ENCODE measurements around the gene MALL. TPM values are rescaled to one million over a fixed set of nuclear protein-coding genes. Genes with fewer than 3 reads are reported as not detected.
"Not testable (repeated sequence)": the region's sequence is repeated elsewhere in the genome, so short reads cannot be mapped to it uniquely, and the experiment has no call there.

MALL gene
- total RNA-seq (not detected), polyA plus RNA-seq (not detected)

DNA sequence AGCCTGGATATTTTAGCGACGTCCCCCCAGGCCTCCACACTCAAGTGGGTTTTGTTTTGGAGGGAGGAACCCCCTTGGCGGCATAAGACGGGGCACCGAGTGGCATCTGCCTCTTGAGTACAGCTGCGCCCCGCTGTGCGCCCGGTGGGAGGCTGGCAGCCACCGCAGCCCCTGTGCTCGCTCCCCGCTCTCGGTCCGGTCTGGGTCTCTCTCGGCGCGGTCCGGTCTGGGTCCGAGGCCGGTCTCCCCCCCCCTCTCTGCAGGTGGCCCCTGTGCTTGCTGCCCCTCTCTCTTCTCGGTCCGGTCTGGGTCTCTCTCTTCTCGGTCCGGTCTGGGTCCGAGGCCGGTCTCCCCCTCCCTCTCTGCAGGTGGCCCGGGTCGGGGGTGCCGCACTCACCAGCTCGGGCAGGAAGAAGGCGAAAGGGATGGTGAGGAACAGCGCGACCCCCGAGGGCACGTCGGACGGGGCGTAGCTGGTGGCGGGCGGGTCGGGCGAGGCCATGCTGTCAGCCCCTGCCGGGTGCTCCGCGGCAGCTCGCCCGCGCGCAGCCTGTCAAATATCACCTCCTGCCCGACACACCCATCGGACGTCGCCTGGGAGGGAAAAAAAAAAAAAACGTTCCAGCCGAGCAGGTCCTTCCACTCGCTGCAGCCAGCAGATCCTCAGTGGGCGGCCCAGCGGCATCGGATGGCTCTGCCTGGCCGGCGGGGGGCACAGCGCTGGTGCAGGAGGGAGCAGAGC is at the start of gene MALL:
MALL (minus strand) TSS at position 532 of the 742 bp plus-strand sequence; CDS start at position 502, 30 bp downstream.
- Mint-ChIP-seq H3K9me3 (peaks cover 0 to 7% (median 0%) of the 10 kb centered on the region in 8 donors), H3K36me3 (no peaks in the 10 kb centered on the region), H3K4me1 (peaks cover 0 to 4% (median 0%) of the 10 kb centered on the region in 4 donors), H3K27ac (no peak within 1 kb of the TSS), H3K4me3 (no peak within 1 kb of the TSS), H3K27me3 (peaks cover 38 to 52% of the 10 kb centered on the region in 2 donors)
- Histone ChIP-seq H3K9me3 (ENCODE audit: control insufficient read depth in 1 of 2, low read length in 2 of 2) (no peaks in the 10 kb centered on the region), H3K27me3 (ENCODE audit: insufficient read depth, low read length) (peaks cover 19% of the 10 kb centered on the region), H3K27ac (ENCODE audit: low read depth, low read length) (no peak within 1 kb of the TSS), H3K4me1 (ENCODE audit: insufficient read depth, low read length) (no peaks in the 10 kb centered on the region), H3K4me3 (ENCODE audit: low read length in 2 of 2) (no peak within 1 kb of the TSS), H3K36me3 (ENCODE audit: insufficient read depth, low read length) (no peaks in the 10 kb centered on the region)
- POLR2A ChIA-PET (ENCODE audit: partially characterized antibody) = no interaction called here
- intact Hi-C loops (cut with micrococcal nuclease) = no loop called here
- DNase-seq = no peak
- CTCF ChIA-PET (ENCODE audit: partially characterized antibody) = no interaction called here

DNA sequence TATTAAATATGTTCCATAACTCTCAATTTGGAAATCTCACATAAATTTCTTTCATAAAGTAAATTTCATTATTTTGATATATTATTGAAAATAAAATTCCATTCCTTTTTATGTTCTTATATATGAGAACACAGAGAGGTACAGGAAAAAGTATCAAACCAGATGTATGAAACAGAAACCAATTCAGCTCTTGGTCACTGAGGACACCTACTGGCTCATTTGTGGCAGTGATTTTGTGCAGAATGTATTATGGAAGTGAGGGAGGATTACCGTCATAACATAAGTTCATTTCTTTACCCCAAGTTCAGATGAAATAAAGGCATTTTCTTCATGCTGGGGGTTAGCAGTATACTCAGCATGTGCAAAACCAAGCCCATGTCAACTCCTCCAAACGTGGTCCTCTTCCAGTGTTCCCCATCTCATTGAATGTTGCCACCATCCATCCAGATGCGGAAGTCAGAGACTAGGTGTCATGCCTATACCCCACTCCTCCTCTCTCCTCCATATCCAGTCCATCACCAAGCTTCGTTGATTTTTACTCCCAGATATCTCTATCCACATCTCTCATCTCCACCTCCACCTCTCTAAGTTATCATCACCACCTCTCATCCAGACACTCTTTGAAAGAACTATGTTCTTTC is 41.7 kb upstream of the MALL start:
- H3K4me3 Mint-ChIP-seq = peak overlapping the region in 1 of 8 donors; percentile 12
- peaks cover 0 to under 1% of the 10 kb centered on the region in 2 donors for H3K36me3 Mint-ChIP-seq
- H3K4me1 Mint-ChIP-seq = peaks cover 0 to 7% (median 6%) of the 10 kb centered on the region in 4 donors
- peaks cover 3 to 7% of the 10 kb centered on the region in 2 donors for H3K27me3 Mint-ChIP-seq
- no peaks in the 10 kb centered on the region for H3K4me1 ChIP-seq (ENCODE audit: insufficient read depth, low read length)
- H3K36me3 ChIP-seq (ENCODE audit: insufficient read depth, low read length) = no peaks in the 10 kb centered on the region
- peak overlapping the region in 1 of 7 donors; percentile 62 for H3K27ac Mint-ChIP-seq
- CTCF ChIA-PET (ENCODE audit: partially characterized antibody) = interaction anchor here (0.7 to 1.9 kb wide), 3 partner anchors 13 to 35 kb away, joined by 3 to 10 read pairs (median 4); no protein-coding TSS in a partner anchor
- no peak overlapping the region for H3K27ac ChIP-seq (ENCODE audit: low read depth, low read length)
- H3K27me3 ChIP-seq (ENCODE audit: insufficient read depth, low read length) = no peaks in the 10 kb centered on the region
- DNase-seq = peak in 4 of 5 donors; percentile 7 to 13 (median 10)
- peaks cover 3 to 26% (median 10%) of the 10 kb centered on the region in 8 donors for H3K9me3 Mint-ChIP-seq
- POLR2A ChIA-PET (ENCODE audit: partially characterized antibody) = no interaction called here
- intact Hi-C loops (cut with micrococcal nuclease) = no loop called here
- no peak overlapping the region for H3K4me3 ChIP-seq (ENCODE audit: low read length in 2 of 2)
- H3K9me3 ChIP-seq (ENCODE audit: control insufficient read depth in 1 of 2, low read length in 2 of 2) = no peaks in the 10 kb centered on the region

DNA sequence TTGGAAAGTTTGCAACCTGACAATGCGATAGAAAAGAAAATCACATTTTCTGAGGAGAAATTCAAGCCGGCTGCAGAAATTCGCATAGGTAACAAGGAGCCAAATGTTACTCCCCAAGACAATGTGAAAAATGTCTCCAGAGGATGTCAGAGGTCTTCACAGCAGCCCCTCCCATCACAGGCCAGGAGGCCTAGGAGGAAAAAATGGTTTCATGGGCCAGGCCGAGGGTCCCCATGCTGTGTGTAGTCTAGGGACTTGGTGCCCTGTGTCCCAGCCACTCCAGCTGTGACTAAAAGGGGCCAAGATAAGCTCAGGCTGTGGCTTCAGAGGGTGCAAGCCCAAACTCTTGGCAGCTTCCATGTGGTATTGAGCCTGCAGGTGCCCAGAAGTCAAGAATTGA is 39.2 kb upstream of the MALL start:
- H3K27me3 Mint-ChIP-seq; POLR2A ChIA-PET (ENCODE audit: partially characterized antibody); H3K4me3 Mint-ChIP-seq; DNase-seq; H3K36me3 Mint-ChIP-seq; H3K9me3 ChIP-seq (ENCODE audit: control insufficient read depth in 1 of 2, low read length in 2 of 2); CTCF ChIA-PET (ENCODE audit: partially characterized antibody); H3K27me3 ChIP-seq (ENCODE audit: insufficient read depth, low read length); H3K27ac Mint-ChIP-seq; intact Hi-C loops (cut with micrococcal nuclease); H3K36me3 ChIP-seq (ENCODE audit: insufficient read depth, low read length); H3K4me1 ChIP-seq (ENCODE audit: insufficient read depth, low read length); H3K27ac ChIP-seq (ENCODE audit: low read depth, low read length); H3K4me3 ChIP-seq (ENCODE audit: low read length in 2 of 2); H3K4me1 Mint-ChIP-seq: not testable (repeated sequence)
- peaks cover 3 to 26% (median 10%) of the 10 kb centered on the region in 8 donors for H3K9me3 Mint-ChIP-seq

DNA sequence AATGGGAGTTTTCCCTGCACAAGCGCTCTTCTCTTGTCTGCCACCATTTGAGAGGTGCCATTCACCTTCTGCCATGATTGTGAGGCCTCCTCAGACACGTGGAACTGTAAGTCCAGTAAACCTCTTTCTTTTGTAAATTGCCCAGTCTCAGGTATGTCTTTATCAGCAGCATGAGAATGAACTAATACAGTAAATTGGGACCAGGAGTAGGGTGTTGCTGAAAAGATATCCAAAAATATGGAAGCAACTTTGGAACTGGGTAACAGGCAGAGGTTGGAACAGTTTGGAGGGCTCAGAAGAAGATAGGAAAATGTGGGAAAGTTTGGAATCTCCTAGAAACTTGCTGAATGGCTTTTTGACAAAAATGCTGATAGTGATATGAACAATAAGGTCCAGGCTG is 38.6 kb upstream of the MALL start:
- H3K36me3 Mint-ChIP-seq = not testable (repeated sequence)

DNA sequence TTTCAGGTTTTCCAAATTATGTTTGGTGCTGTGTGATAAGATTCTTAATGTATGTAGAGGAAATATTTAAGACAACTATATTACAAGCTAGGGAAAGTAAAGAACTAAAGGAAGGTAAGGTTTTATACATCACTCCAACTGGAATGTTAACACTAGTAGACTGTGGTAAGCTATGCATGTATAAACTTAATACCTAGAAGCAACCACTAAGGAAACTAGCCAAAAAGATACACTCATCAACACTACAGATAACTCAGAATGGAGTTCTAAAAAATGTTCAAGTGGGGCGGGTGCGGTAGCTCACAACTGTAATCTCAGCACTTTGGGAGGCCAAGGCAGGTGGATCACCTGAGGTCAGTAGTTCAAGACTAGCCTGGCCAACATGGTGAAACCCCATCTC is 37.8 kb upstream of the MALL start:
- ChIA-PET CTCF (ENCODE audit: partially characterized antibody) (no interaction called here), POLR2A (ENCODE audit: partially characterized antibody) (no interaction called here)
- peaks cover 3 to 7% of the 10 kb centered on the region in 2 donors for H3K27me3 Mint-ChIP-seq
- intact Hi-C loops (cut with micrococcal nuclease) = no loop called here
- no peak overlapping the region for H3K27ac Mint-ChIP-seq
- Histone ChIP-seq H3K27ac (ENCODE audit: low read depth, low read length) (no peak overlapping the region), H3K4me3 (ENCODE audit: low read length in 2 of 2) (no peak overlapping the region), H3K9me3 (ENCODE audit: control insufficient read depth in 1 of 2, low read length in 2 of 2) (no peaks in the 10 kb centered on the region), H3K27me3 (ENCODE audit: insufficient read depth, low read length) (no peaks in the 10 kb centered on the region), H3K36me3 (ENCODE audit: insufficient read depth, low read length) (no peaks in the 10 kb centered on the region), H3K4me1 (ENCODE audit: insufficient read depth, low read length) (no peaks in the 10 kb centered on the region)
- no peak overlapping the region for H3K4me3 Mint-ChIP-seq
- peaks cover 0 to 7% (median 6%) of the 10 kb centered on the region in 4 donors for H3K4me1 Mint-ChIP-seq
- no peak for DNase-seq
- H3K9me3 Mint-ChIP-seq = peaks cover 5 to 26% (median 10%) of the 10 kb centered on the region in 8 donors
- H3K36me3 Mint-ChIP-seq = no peaks in the 10 kb centered on the region

More for the DNA sequence above, 38.6 kb upstream of the MALL start:
- DNase-seq; H3K4me1 ChIP-seq (ENCODE audit: insufficient read depth, low read length); H3K27me3 Mint-ChIP-seq; H3K4me1 Mint-ChIP-seq; H3K27ac Mint-ChIP-seq; CTCF ChIA-PET (ENCODE audit: partially characterized antibody); H3K36me3 ChIP-seq (ENCODE audit: insufficient read depth, low read length); H3K4me3 Mint-ChIP-seq; intact Hi-C loops (cut with micrococcal nuclease); H3K9me3 ChIP-seq (ENCODE audit: control insufficient read depth in 1 of 2, low read length in 2 of 2); H3K4me3 ChIP-seq (ENCODE audit: low read length in 2 of 2); H3K27ac ChIP-seq (ENCODE audit: low read depth, low read length); H3K27me3 ChIP-seq (ENCODE audit: insufficient read depth, low read length); POLR2A ChIA-PET (ENCODE audit: partially characterized antibody): not testable (repeated sequence)
- H3K9me3 Mint-ChIP-seq = peaks cover 3 to 26% (median 10%) of the 10 kb centered on the region in 8 donors

DNA sequence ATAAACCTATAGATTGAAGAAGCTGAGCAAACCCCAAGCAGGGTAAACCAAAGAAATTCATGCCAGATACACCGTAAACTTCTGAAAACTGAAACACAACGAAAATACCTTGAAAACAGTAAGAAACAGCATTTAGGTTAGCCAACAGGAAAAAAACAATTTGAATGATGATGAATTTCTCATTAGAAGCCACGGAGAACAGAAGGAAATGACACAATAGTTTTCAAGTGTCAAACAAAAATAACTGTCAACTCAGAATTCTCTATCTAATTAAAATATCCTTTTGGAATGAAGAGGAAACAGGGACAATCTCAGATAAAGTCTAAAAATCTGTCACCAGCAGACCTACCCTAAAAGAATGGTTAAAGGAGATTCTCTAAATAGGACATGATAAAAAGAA is 37.3 kb upstream of the MALL start:
- Histone ChIP-seq H3K4me3 (ENCODE audit: low read length in 2 of 2) (no peak overlapping the region), H3K9me3 (ENCODE audit: control insufficient read depth in 1 of 2, low read length in 2 of 2) (no peaks in the 10 kb centered on the region), H3K27me3 (ENCODE audit: insufficient read depth, low read length) (no peaks in the 10 kb centered on the region), H3K27ac (ENCODE audit: low read depth, low read length) (no peak overlapping the region), H3K4me1 (ENCODE audit: insufficient read depth, low read length) (no peaks in the 10 kb centered on the region), H3K36me3 (ENCODE audit: insufficient read depth, low read length) (no peaks in the 10 kb centered on the region)
- H3K36me3 Mint-ChIP-seq = no peaks in the 10 kb centered on the region
- H3K4me1 Mint-ChIP-seq = peaks cover 0 to 7% (median 6%) of the 10 kb centered on the region in 4 donors
- CTCF ChIA-PET (ENCODE audit: partially characterized antibody) = no interaction called here
- H3K27me3 Mint-ChIP-seq = peaks cover 1 to 7% of the 10 kb centered on the region in 2 donors
- no peak overlapping the region for H3K4me3 Mint-ChIP-seq
- POLR2A ChIA-PET (ENCODE audit: partially characterized antibody) = no interaction called here
- no peak overlapping the region for H3K27ac Mint-ChIP-seq
- intact Hi-C loops (cut with micrococcal nuclease) = no loop called here
- no peak for DNase-seq
- H3K9me3 Mint-ChIP-seq = peaks cover 5 to 26% (median 10%) of the 10 kb centered on the region in 8 donors

DNA sequence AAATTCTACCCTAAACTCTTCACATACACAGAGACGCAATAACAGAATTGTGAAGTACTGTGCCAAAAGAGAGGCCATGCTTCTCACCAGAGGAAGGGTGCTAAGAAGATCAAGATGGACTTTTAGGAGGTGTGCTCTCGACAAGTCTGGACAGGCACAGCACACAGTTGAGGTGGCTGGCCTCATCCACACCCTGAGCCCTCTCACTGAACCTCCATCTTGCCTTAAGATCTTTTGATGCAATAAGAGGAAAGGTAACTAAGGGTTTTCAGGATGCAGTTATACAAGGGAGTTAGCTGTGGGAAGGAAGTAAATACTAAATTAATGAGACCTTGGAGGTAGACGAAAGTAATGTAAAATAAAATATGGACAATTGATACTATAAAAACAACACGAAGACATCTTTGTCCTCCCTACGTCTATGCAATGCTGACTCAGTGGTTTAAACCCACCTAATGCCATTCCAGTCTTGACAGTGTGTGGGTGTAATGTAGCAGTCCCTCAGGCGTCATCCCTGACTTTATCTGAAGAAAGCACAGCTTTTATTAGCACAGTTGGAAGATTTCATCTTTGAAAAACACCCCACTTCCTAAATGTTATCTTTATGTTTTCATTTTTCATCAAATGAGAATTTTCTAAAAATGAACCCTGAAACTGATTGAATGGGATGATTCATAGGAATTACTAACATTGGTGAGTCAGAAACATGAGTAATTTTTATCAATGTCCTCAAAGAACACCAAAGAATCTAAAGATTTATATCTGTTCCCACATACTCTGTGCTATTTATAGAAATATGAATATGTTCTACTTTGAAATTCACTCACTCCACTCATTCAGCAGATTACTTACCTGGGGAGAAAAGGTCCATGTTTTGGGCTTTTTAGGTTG is 34.0 kb upstream of the MALL start:
- peaks cover 2 to 13% of the 10 kb centered on the region in 2 donors for H3K27me3 Mint-ChIP-seq
- intact Hi-C loops (cut with micrococcal nuclease) = no loop called here
- ChIA-PET CTCF (ENCODE audit: partially characterized antibody) (no interaction called here), POLR2A (ENCODE audit: partially characterized antibody) (no interaction called here)
- H3K36me3 Mint-ChIP-seq = no peaks in the 10 kb centered on the region
- H3K4me3 Mint-ChIP-seq = no peak overlapping the region
- H3K9me3 Mint-ChIP-seq = peaks cover 5 to 18% (median 7%) of the 10 kb centered on the region in 8 donors
- Histone ChIP-seq H3K4me1 (ENCODE audit: insufficient read depth, low read length) (no peaks in the 10 kb centered on the region), H3K9me3 (ENCODE audit: control insufficient read depth in 1 of 2, low read length in 2 of 2) (no peaks in the 10 kb centered on the region), H3K4me3 (ENCODE audit: low read length in 2 of 2) (no peak overlapping the region), H3K36me3 (ENCODE audit: insufficient read depth, low read length) (no peaks in the 10 kb centered on the region), H3K27ac (ENCODE audit: low read depth, low read length) (no peak overlapping the region), H3K27me3 (ENCODE audit: insufficient read depth, low read length) (no peaks in the 10 kb centered on the region)
- H3K4me1 Mint-ChIP-seq = no peaks in the 10 kb centered on the region
- no peak overlapping the region for H3K27ac Mint-ChIP-seq
- no peak for DNase-seq

Data from CD4-positive, alpha-beta memory T cell (primary cell).